Natural killer cell (primary cell): ENCODE measurements around the gene MGAT4C. TPM values are rescaled to one million over a fixed set of nuclear protein-coding genes. Genes with fewer than 3 reads are reported as not detected.

Source experiments
- ATAC-seq, 3 donors: fragments of 150-1000 bp in 2 of 3; fragments of 200-7000 bp in 1 of 3; cut with Tn5 transposase; 1 replicate in 1 of 3; 2 replicates in 2 of 3; pipeline ENCODE4 v1.10.0; 2021; ENCODE audit warnings: mild to moderate bottlenecking in 2 of 3, moderate library complexity in 2 of 3
- DNase-seq, 2 donors: peaks; one replicate each; pipeline versions ENCODE4 v3.0.0 to v3.0.0-alpha.2; 2013 to 2021; ENCODE audit warnings: mixed read lengths in 1 of 2
- H3K27ac ChIP-seq: one replicate; pipeline ENCODE4 v1.5.1; 2013; ENCODE audit warnings: mild to moderate bottlenecking, low read length
- H3K27me3 ChIP-seq: one replicate; pipeline ENCODE4 v1.6.1; 2013; ENCODE audit warnings: low read length; ENCODE audit not compliant: control insufficient read depth, insufficient read depth
- H3K36me3 ChIP-seq: one replicate; pipeline ENCODE4 v1.6.1; 2013; ENCODE audit warnings: low read length; ENCODE audit not compliant: control insufficient read depth, insufficient read depth
- H3K4me1 ChIP-seq: one replicate; pipeline ENCODE4 v1.6.1; 2013; ENCODE audit warnings: low read length; ENCODE audit not compliant: control insufficient read depth, insufficient read depth
- H3K4me3 ChIP-seq: one replicate; pipeline ENCODE4 v1.5.1; 2013; ENCODE audit warnings: low read length
- H3K9me3 ChIP-seq: one replicate; pipeline ENCODE4 v1.6.1; 2013; ENCODE audit warnings: low read length; ENCODE audit not compliant: control insufficient read depth, insufficient read depth
- H3K27ac Mint-ChIP-seq, 2 donors: one replicate each; pipeline ENCODE4 v1.8.0; 2022; ENCODE audit warnings: mild to moderate bottlenecking in 2 of 2, mixed read lengths in 2 of 2, moderate library complexity in 1 of 2
- H3K27me3 Mint-ChIP-seq, 2 donors: one replicate each; pipeline ENCODE4 v1.8.0; 2022; ENCODE audit warnings: low read depth in 2 of 2, mixed read lengths in 2 of 2
- H3K36me3 Mint-ChIP-seq: one replicate; pipeline ENCODE4 v1.8.0; 2022; ENCODE audit warnings: mixed read lengths
- H3K4me1 Mint-ChIP-seq, 2 donors: one replicate each; pipeline ENCODE4 v1.8.0; 2022; ENCODE audit warnings: mixed read lengths in 2 of 2
- H3K4me3 Mint-ChIP-seq: one replicate; pipeline ENCODE4 v1.8.0; 2022; ENCODE audit warnings: mild to moderate bottlenecking, moderate library complexity, mixed read lengths
- H3K9me3 Mint-ChIP-seq, 2 donors: one replicate each; pipeline ENCODE4 v1.8.0; 2022; ENCODE audit warnings: mixed read lengths in 2 of 2
- WGBS: methylation state at CpG from one replicate; pipeline ENCODE4 v1.1.7; 2013; ENCODE audit warnings: missing lambda C conversion rate; ENCODE audit not compliant: insufficient coverage; 5-methylcytosine and 5-hydroxymethylcytosine counted together
- intact Hi-C: fragments of 100-400 bp; cut with micrococcal nuclease; formaldehyde crosslinking; loops from one replicate; pipeline ENCODE4 v1.14.2; 2022
- total RNA-seq, 4 donors: library from RNA; stranded (reverse); fragments of 120-200 nt in 1 of 4; gene quantifications; one replicate each; pipeline versions ENCODE4 v1.2.3 to v1.2.4, GENCODE V29; 2013 to 2022
- TF ChIP-seq, protein P1 (sequence below): fragments of 200-600 bp; IDR thresholded peaks from one replicate; pipeline ENCODE4 v1.8.0; 2022; ENCODE audit warnings: antibody characterized with exemption

The MGAT4C gene
- total RNA-seq, 3 donors from 2014 or later (not counting 1 experiment from before 2014, with no cell fraction given), result not detected

DNA sequence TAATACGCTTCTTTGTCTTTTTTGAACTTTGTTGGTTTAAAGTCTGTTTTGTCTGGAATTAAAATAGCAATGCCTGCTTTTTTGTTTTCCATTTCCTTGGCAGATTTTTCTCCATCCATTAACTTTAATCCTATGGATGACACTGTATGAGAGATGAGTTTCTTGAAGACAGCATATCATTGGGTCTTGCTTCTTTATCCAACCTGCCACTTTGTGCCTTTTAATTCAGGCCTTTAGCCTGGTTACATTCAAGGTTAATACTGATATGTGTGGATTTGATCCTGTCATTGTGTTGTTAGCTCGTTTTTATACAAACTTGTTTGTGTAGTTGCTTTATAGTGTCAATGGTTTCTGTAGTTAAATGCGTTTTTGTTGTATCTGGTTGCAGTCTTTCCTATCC, 214.1 kb downstream of the MGAT4C start:
- Histone ChIP-seq H3K27ac (no peak overlapping the region), H3K9me3 (peaks cover 28% of the 10 kb centered on the region), H3K4me3 (no peak overlapping the region), H3K27me3 (no peaks in the 10 kb centered on the region), H3K36me3 (no peaks in the 10 kb centered on the region), H3K4me1 (no peaks in the 10 kb centered on the region)
- DNase-seq (no peak), ATAC-seq (no peak)
- intact Hi-C loops, result no loop called here
- 50% methylated on average over 1 of the region's 3 CpGs for WGBS
- H3K4me3 Mint-ChIP-seq, result no peak overlapping the region
- H3K36me3 Mint-ChIP-seq, result peaks cover 22% of the 10 kb centered on the region
- no peaks in the 10 kb centered on the region for H3K27me3 Mint-ChIP-seq
- H3K9me3 Mint-ChIP-seq, result peaks cover 26 to 41% of the 10 kb centered on the region in 2 donors
- no peaks in the 10 kb centered on the region for H3K4me1 Mint-ChIP-seq
- TF ChIP-seq, protein P1, sequence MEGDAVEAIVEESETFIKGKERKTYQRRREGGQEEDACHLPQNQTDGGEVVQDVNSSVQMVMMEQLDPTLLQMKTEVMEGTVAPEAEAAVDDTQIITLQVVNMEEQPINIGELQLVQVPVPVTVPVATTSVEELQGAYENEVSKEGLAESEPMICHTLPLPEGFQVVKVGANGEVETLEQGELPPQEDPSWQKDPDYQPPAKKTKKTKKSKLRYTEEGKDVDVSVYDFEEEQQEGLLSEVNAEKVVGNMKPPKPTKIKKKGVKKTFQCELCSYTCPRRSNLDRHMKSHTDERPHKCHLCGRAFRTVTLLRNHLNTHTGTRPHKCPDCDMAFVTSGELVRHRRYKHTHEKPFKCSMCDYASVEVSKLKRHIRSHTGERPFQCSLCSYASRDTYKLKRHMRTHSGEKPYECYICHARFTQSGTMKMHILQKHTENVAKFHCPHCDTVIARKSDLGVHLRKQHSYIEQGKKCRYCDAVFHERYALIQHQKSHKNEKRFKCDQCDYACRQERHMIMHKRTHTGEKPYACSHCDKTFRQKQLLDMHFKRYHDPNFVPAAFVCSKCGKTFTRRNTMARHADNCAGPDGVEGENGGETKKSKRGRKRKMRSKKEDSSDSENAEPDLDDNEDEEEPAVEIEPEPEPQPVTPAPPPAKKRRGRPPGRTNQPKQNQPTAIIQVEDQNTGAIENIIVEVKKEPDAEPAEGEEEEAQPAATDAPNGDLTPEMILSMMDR, result no peak
- H3K27ac Mint-ChIP-seq, result no peak overlapping the region

GRCh38 chr12:86018361-86018760, 237.8 kb downstream of the MGAT4C start:
- no peaks in the 10 kb centered on the region for H3K27me3 ChIP-seq
- ATAC-seq, result no peak
- WGBS, result 88% methylated on average over 2 of the region's 3 CpGs
- Mint-ChIP-seq H3K36me3 (no peaks in the 10 kb centered on the region), H3K4me1 (no peaks in the 10 kb centered on the region), H3K27ac (no peak overlapping the region), H3K9me3 (peaks cover 4 to 7% of the 10 kb centered on the region in 2 donors), H3K4me3 (no peak overlapping the region), H3K27me3 (no peaks in the 10 kb centered on the region)
- no peaks in the 10 kb centered on the region for H3K4me1 ChIP-seq
- no peaks in the 10 kb centered on the region for H3K36me3 ChIP-seq
- no peak for DNase-seq
- no peak overlapping the region for H3K4me3 ChIP-seq
- no peaks in the 10 kb centered on the region for H3K9me3 ChIP-seq
- H3K27ac ChIP-seq, result no peak overlapping the region
- intact Hi-C loops, result no loop called here
- TF ChIP-seq, protein P1, result no peak

- TF ChIP-seq, protein P1, result no peak
- H3K27ac Mint-ChIP-seq, result no peak overlapping the region
- intact Hi-C loops, result no loop called here
- Histone ChIP-seq H3K4me1 (no peaks in the 10 kb centered on the region), H3K36me3 (no peaks in the 10 kb centered on the region), H3K27ac (no peak overlapping the region), H3K27me3 (no peaks in the 10 kb centered on the region), H3K4me3 (no peak overlapping the region), H3K9me3 (no peaks in the 10 kb centered on the region)
- peaks cover 6 to 10% of the 10 kb centered on the region in 2 donors for H3K9me3 Mint-ChIP-seq
- H3K4me1 Mint-ChIP-seq, result no peaks in the 10 kb centered on the region
- no peaks in the 10 kb centered on the region for H3K27me3 Mint-ChIP-seq
- H3K4me3 Mint-ChIP-seq, result no peak overlapping the region
- whole genome bisulfite sequencing, result 86% methylated on average over 5 of the region's 5 CpGs
- ATAC-seq, result no peak
- DNase-seq, result no peak
- H3K36me3 Mint-ChIP-seq, result no peaks in the 10 kb centered on the region
Measured at GRCh38 chr12:86015026-86015425, 241.2 kb downstream of the MGAT4C start.

- TF ChIP-seq, protein P1, result no peak
- no peak overlapping the region for H3K4me3 ChIP-seq
- DNase-seq, result no peak
- Mint-ChIP-seq H3K4me1 (no peaks in the 10 kb centered on the region), H3K27me3 (no peaks in the 10 kb centered on the region), H3K36me3 (peaks cover 6% of the 10 kb centered on the region), H3K4me3 (no peak overlapping the region), H3K27ac (no peak overlapping the region), H3K9me3 (peaks cover 13 to 16% of the 10 kb centered on the region in 2 donors)
- H3K9me3 ChIP-seq, result no peaks in the 10 kb centered on the region
- no peak for ATAC-seq
- intact Hi-C loops, result no loop called here
- no peaks in the 10 kb centered on the region for H3K36me3 ChIP-seq
- H3K27ac ChIP-seq, result no peak overlapping the region
- H3K27me3 ChIP-seq, result no peaks in the 10 kb centered on the region
- no peaks in the 10 kb centered on the region for H3K4me1 ChIP-seq
Measured at GRCh38 chr12:86006727-86007126, 249.5 kb downstream of the MGAT4C start.
